Mesendoderm (in vitro differentiated cells): ENCODE data around the gene MGMT.

Experiments
- DNase-seq: peaks from one replicate; pipeline ENCODE4 v3.0.0; 2013
- H2AK5ac ChIP-seq: 2 replicates; pipeline ENCODE4 v1.6.1; 2013; ENCODE audit warnings: low read length, inconsistent platforms
- H2BK120ac ChIP-seq: 2 replicates; pipeline ENCODE4 v1.6.1; 2013; ENCODE audit warnings: low read depth, mild to moderate bottlenecking, low read length, moderate library complexity, mixed read lengths
- H2BK15ac ChIP-seq: replicated peaks from 2 replicates; pipeline ENCODE4 v1.6.1; 2013; ENCODE audit warnings: low read depth, mild to moderate bottlenecking, moderate library complexity
- H2BK5ac ChIP-seq: 2 replicates; pipeline ENCODE4 v1.6.1; 2013; ENCODE audit warnings: low read length, inconsistent platforms
- H3K18ac ChIP-seq: 2 replicates; pipeline ENCODE4 v1.6.1; 2013; ENCODE audit warnings: mild to moderate bottlenecking, low read length, mixed read lengths
- H3K23ac ChIP-seq: one replicate; pipeline ENCODE4 v1.6.1; 2013; ENCODE audit warnings: low read length
- H3K27ac ChIP-seq: 2 replicates; pipeline ENCODE4 v1.5.1; 2013; ENCODE audit warnings: low read depth, mild to moderate bottlenecking, inconsistent platforms, low read length, moderate library complexity
- H3K27me3 ChIP-seq: 2 replicates; pipeline ENCODE4 v1.6.1; 2013; ENCODE audit warnings: low read length, control low read depth, mild to moderate bottlenecking, inconsistent platforms; ENCODE audit not compliant: insufficient read depth, poor library complexity
- H3K36me3 ChIP-seq: 2 replicates; pipeline ENCODE4 v1.6.1; 2013; ENCODE audit warnings: low read length, inconsistent platforms; ENCODE audit not compliant: control insufficient read depth, insufficient read depth
- H3K4ac ChIP-seq: one replicate; pipeline ENCODE4 v1.6.1; 2013; ENCODE audit warnings: low read depth, mild to moderate bottlenecking, low read length, moderate library complexity
- H3K4me1 ChIP-seq: 2 replicates; pipeline ENCODE4 v1.6.1; 2013; ENCODE audit warnings: low read depth, low read length, inconsistent platforms; ENCODE audit not compliant: control insufficient read depth
- H3K4me2 ChIP-seq: 2 replicates; pipeline ENCODE4 v1.6.1; 2013; ENCODE audit warnings: low read length
- H3K4me3 ChIP-seq: 2 replicates; pipeline ENCODE4 v1.5.1; 2013; ENCODE audit warnings: mild to moderate bottlenecking, low read length
- H3K56ac ChIP-seq: one replicate; pipeline ENCODE4 v1.6.1; 2013; ENCODE audit warnings: low read length
- H3K79me1 ChIP-seq: 2 replicates; pipeline ENCODE4 v1.6.1; 2013; ENCODE audit warnings: low read length, inconsistent platforms
- H3K79me2 ChIP-seq: 2 replicates; pipeline ENCODE4 v1.6.1; 2013; ENCODE audit warnings: mild to moderate bottlenecking, low read length; ENCODE audit not compliant: control insufficient read depth, insufficient read depth
- H3K9ac ChIP-seq: 2 replicates; pipeline ENCODE4 v1.6.1; 2013; ENCODE audit warnings: low read length, inconsistent platforms
- H4K5ac ChIP-seq: one replicate; pipeline ENCODE4 v1.6.1; 2013; ENCODE audit warnings: low read length
- H4K8ac ChIP-seq: one replicate; pipeline ENCODE4 v1.6.1; 2013; ENCODE audit warnings: low read depth, mild to moderate bottlenecking, control low read depth, low read length, moderate library complexity
- WGBS: extraction: QIAGEN DNeasy Blood & Tissue Kit; methylation state at CpG from one replicate; pipeline ENCODE4 v1.1.7; 2013; ENCODE audit warnings: low lambda C conversion rate, missing lambda C conversion rate; ENCODE audit not compliant: insufficient coverage; ENCODE audit errors: extremely low coverage; 5-methylcytosine and 5-hydroxymethylcytosine counted together

MGMT gene

DNA sequence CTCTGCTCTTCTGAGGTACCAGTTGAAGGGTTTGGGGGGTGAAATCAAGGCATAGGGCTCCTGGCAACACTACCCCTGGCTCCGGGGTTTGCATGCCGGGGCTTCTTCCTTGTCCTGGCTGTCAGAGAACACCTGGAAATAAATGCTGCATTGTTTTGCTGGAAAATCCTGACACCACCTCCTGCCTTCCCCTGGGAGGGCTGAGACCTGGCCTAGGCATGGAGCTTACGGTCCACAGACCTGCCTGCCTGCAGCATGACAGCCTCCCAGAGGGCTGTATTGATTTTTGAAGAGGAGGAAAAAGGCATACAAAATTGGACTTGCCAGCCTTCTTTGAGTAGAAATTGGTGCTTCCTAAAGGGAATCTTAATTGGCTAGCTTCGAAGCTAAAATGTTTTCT lies 227.1 kb downstream of the MGMT start:
- no peak overlapping the region for H4K8ac ChIP-seq
- no peak for DNase-seq
- no peak overlapping the region for H2BK5ac ChIP-seq
- H3K27ac ChIP-seq = no peak overlapping the region
- H3K4ac ChIP-seq = no peak overlapping the region
- H3K4me1 ChIP-seq = no peaks in the 10 kb centered on the region
- no peak overlapping the region for H3K56ac ChIP-seq
- WGBS = no CpG with 5 or more reads among the region's 4 CpGs
- H3K36me3 ChIP-seq = no peaks in the 10 kb centered on the region
- no peak overlapping the region for H3K23ac ChIP-seq
- H2AK5ac ChIP-seq = no peak overlapping the region
- H2BK120ac ChIP-seq = no peak overlapping the region
- H3K4me3 ChIP-seq = no peak overlapping the region
- no peak overlapping the region for H3K4me2 ChIP-seq
- H2BK15ac ChIP-seq = no peak overlapping the region
- no peaks in the 10 kb centered on the region for H3K79me1 ChIP-seq
- no peak overlapping the region for H3K9ac ChIP-seq
- H3K79me2 ChIP-seq = no peaks in the 10 kb centered on the region
- H4K5ac ChIP-seq = no peak overlapping the region
- no peaks in the 10 kb centered on the region for H3K27me3 ChIP-seq
- H3K18ac ChIP-seq = no peak overlapping the region

DNA sequence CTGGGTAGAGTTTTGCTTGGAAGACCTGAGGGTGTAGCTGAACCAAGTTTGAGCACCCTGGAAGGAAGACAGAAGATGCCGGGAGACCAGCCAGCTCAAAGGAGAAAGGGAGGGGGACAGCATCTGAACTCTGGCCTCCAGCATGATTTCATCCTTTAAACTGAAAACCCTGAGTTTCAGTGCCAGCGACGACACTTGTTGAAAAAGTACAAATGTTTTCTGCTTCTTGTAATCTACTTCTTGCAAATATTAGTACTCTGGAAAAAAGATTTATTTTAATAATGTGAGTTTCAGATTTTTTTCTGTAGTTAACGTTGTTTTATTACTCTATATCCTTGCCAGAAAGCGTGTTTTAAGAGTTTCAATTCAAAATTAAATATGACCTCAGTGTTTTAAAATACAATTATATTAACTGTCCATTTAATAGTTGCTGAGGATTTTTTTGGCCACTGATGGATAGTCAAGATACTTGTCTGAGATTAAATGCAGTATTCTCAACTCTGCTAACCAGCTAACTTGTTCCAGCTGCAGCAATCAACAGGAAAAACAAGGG lies 227.7 kb downstream of the MGMT start:
- H3K79me2 ChIP-seq = no peaks in the 10 kb centered on the region
- H3K27ac ChIP-seq = no peak overlapping the region
- no CpG with 5 or more reads among the region's 5 CpGs for WGBS

DNA sequence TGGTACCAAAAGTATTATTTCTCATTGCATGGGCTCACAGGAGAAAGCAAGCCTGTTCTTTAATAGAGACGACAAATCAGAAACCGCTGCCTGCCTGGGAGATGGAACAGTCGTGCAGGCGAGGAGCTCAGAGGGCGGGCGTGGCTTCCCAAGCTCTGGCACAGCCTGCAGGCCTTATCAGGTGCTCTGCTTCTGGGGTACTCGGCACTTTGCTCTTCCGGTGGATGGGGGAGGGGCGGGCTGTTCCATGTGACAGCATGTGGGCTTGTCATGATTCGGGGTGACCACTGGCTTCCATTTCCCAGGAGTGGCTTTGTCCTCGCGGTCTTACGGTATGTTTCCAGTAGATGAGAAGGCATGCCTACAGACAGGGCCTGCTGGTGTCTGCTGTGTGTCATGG lies 228.6 kb downstream of the MGMT start:
- H4K5ac ChIP-seq = no peak overlapping the region
- no peak overlapping the region for H3K4ac ChIP-seq
- H3K27me3 ChIP-seq = no peaks in the 10 kb centered on the region
- H2BK5ac ChIP-seq = no peak overlapping the region
- H2BK120ac ChIP-seq = no peak overlapping the region
- no peak overlapping the region for H3K4me2 ChIP-seq
- no peaks in the 10 kb centered on the region for H3K79me2 ChIP-seq
- no peaks in the 10 kb centered on the region for H3K79me1 ChIP-seq
- H2AK5ac ChIP-seq = no peak overlapping the region
- H3K4me3 ChIP-seq = no peak overlapping the region
- no peak overlapping the region for H3K23ac ChIP-seq
- no peak overlapping the region for H3K18ac ChIP-seq
- no peak overlapping the region for H4K8ac ChIP-seq
- no peaks in the 10 kb centered on the region for H3K36me3 ChIP-seq
- no peak overlapping the region for H3K56ac ChIP-seq
- no peak overlapping the region for H3K27ac ChIP-seq
- no peaks in the 10 kb centered on the region for H3K4me1 ChIP-seq
- no peak overlapping the region for H3K9ac ChIP-seq
- no CpG with 5 or more reads among the region's 13 CpGs for WGBS
- no peak for DNase-seq
- H2BK15ac ChIP-seq = no peak overlapping the region

More for the DNA sequence above, 227.7 kb downstream of the MGMT start:
- Histone ChIP-seq H3K4ac (no peak overlapping the region), H3K23ac (no peak overlapping the region), H3K36me3 (no peaks in the 10 kb centered on the region), H3K9ac (no peak overlapping the region), H2BK120ac (no peak overlapping the region), H3K4me1 (no peaks in the 10 kb centered on the region), H2BK15ac (no peak overlapping the region), H3K79me1 (no peaks in the 10 kb centered on the region), H3K56ac (no peak overlapping the region), H4K5ac (no peak overlapping the region), H2BK5ac (no peak overlapping the region), H3K27me3 (no peaks in the 10 kb centered on the region), H4K8ac (no peak overlapping the region), H2AK5ac (no peak overlapping the region), H3K18ac (no peak overlapping the region), H3K4me3 (no peak overlapping the region), H3K4me2 (no peak overlapping the region)
- no peak for DNase-seq

DNA sequence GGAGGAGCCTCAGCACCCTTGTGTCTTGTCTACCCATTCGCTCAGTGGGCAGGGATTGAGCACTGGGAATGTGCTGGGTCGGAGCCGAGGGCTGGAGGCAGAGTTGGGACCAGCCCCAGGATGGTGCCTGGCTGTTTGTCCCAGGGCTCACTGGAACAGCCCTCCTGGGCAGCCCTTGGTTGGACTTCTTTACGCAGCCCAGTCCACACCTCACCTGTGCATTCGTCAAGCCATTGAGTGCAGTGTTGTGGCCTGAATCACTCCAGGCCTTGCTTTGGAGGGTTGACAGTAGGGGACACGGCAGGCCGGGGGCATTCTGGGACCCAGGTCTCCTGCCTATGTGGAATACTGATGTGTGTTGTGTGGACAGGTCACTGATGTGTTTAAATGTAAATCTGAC lies 229.6 kb downstream of the MGMT start:
- no CpG with 5 or more reads among the region's 7 CpGs for WGBS

DNA sequence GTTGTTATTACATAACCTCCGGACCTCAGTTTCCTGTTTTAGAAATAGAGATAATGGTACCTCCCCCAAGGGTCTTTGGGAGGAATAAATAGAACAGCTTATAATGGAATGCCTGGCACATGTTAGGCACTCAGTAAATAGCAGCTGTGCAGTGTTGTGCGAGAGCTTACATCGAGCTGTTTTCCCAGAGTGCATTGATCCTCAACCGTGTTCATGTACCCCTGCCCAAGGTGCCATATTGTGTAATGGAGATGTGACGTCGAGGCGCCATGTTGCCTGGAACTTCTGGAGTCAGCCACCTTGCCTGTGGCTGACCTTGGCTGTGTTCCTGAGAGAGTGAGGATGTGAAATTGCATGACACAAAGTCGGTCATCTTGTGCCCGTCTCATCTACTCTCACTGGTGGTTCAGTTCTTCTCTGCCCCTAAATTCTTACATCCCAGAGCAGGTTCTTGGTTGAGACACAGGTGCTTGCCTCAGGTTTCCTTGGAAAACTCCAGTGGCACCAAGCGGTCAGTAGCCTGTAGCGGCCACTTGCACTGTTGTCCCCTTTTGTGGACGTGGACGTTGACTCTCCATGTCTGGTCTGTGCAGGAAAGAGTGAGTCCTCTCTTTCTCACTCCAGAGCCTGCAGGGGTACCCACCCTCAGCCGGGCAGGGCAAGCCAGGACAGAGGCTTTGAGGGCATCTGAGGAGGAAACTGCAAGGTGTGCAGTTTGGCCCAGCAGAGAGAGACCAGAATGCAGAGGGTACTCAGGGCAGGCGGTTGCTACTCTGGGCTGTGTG lies 230.6 kb downstream of the MGMT start:
- Histone ChIP-seq H3K23ac (no peak overlapping the region), H3K79me2 (no peaks in the 10 kb centered on the region), H2AK5ac (no peak overlapping the region), H4K8ac (no peak overlapping the region), H3K4me3 (no peak overlapping the region), H2BK5ac (no peak overlapping the region), H3K36me3 (no peaks in the 10 kb centered on the region), H3K27ac (no peak overlapping the region), H3K9ac (no peak overlapping the region), H3K4ac (no peak overlapping the region), H2BK15ac (no peak overlapping the region), H3K79me1 (no peaks in the 10 kb centered on the region), H3K4me2 (no peak overlapping the region), H4K5ac (no peak overlapping the region), H3K4me1 (no peaks in the 10 kb centered on the region), H3K18ac (no peak overlapping the region), H3K56ac (no peak overlapping the region), H3K27me3 (no peaks in the 10 kb centered on the region), H2BK120ac (no peak overlapping the region)
- no peak for DNase-seq
- WGBS = no CpG with 5 or more reads among the region's 15 CpGs

More for the DNA sequence above, 229.6 kb downstream of the MGMT start:
- Histone ChIP-seq H3K18ac (no peak overlapping the region), H2AK5ac (no peak overlapping the region), H4K8ac (no peak overlapping the region), H3K4me2 (no peak overlapping the region), H3K79me2 (no peaks in the 10 kb centered on the region), H2BK15ac (no peak overlapping the region), H3K23ac (no peak overlapping the region), H3K56ac (no peak overlapping the region), H3K27me3 (no peaks in the 10 kb centered on the region), H3K9ac (no peak overlapping the region), H3K4me3 (no peak overlapping the region), H4K5ac (no peak overlapping the region), H3K4me1 (no peaks in the 10 kb centered on the region), H2BK120ac (no peak overlapping the region), H3K27ac (no peak overlapping the region), H3K4ac (no peak overlapping the region), H2BK5ac (no peak overlapping the region), H3K36me3 (no peaks in the 10 kb centered on the region), H3K79me1 (no peaks in the 10 kb centered on the region)
- DNase-seq = no peak
